Heart left ventricle (tissue), 16 donors: ENCODE measurements around the gene FOXRED1. TPM values are rescaled to one million over a fixed set of nuclear protein-coding genes. Genes with fewer than 3 reads are reported as not detected.

Experiments
- ATAC-seq, 4 donors: fragments of 200-7000 bp; cut with Tn5 transposase; one replicate each; pipeline ENCODE4 v1.9.1; 2020 to 2022; ENCODE audit warnings: moderate library complexity in 4 of 4, mild to moderate bottlenecking in 3 of 4, moderate number of reproducible peaks in 1 of 4
- DNase-seq, 5 donors: peaks; one replicate each; pipeline ENCODE4 v3.0.0-alpha.2; 2020
- H3K27ac ChIP-seq, 12 donors: fragments of 200-600 bp; sonication (generic) in 4 of 12; one replicate each; pipeline versions ENCODE4 v1.5.0 to v1.8.0; 2016 to 2022; ENCODE audit warnings: mild to moderate bottlenecking in 2 of 12
- H3K27me3 ChIP-seq, 9 donors: fragments of 200-600 bp; sonication (generic) in 2 of 9; one replicate each; pipeline versions ENCODE4 v1.5.1 to v1.8.0; 2016 to 2022; ENCODE audit warnings: mild to moderate bottlenecking in 3 of 9
- H3K36me3 ChIP-seq, 9 donors: fragments of 200-600 bp; sonication (generic) in 2 of 9; one replicate each; pipeline versions ENCODE4 v1.5.0 to v1.8.0; 2018 to 2022; ENCODE audit warnings: mild to moderate bottlenecking in 2 of 9
- H3K4me1 ChIP-seq, 12 donors: fragments of 200-600 bp; sonication (generic) in 4 of 12; one replicate each; pipeline versions ENCODE4 v1.5.0 to v1.8.0; 2016 to 2022; ENCODE audit warnings: mild to moderate bottlenecking in 3 of 12
- H3K4me3 ChIP-seq, 12 donors: fragments of 200-600 bp; sonication (generic) in 4 of 12; one replicate each; pipeline versions ENCODE4 v1.5.0 to v1.8.0; 2017 to 2022; ENCODE audit warnings: mild to moderate bottlenecking in 9 of 12, moderate library complexity in 4 of 12
- H3K9me3 ChIP-seq, 12 donors: fragments of 200-600 bp; sonication (generic) in 4 of 12; one replicate each; pipeline versions ENCODE4 v1.5.0 to v1.8.0; 2016 to 2022; ENCODE audit warnings: mild to moderate bottlenecking in 1 of 12
- CTCF ChIP-seq, 12 donors: fragments of 200-600 bp; sonication (generic) in 4 of 12; IDR thresholded peaks; one replicate each; pipeline versions ENCODE4 v1.5.0 to v1.8.0; 2018 to 2022; ENCODE audit warnings: antibody characterized with exemption in 12 of 12, mild to moderate bottlenecking in 5 of 12
- POLR2A ChIP-seq, 2 donors: fragments of 450-650 bp; IDR thresholded peaks; one replicate each; pipeline ENCODE4 v1.6.1; 2017; ENCODE audit warnings: antibody characterized with exemption in 2 of 2, mild to moderate bottlenecking in 2 of 2, moderate library complexity in 2 of 2
- WGBS, 4 donors: extraction: QIAGEN DNeasy Blood & Tissue Kit in 2 of 4; methylation state at CpG; one replicate each; pipeline versions ENCODE4 v1.1.5 to v1.1.7; 2013 to 2018; 5-methylcytosine and 5-hydroxymethylcytosine counted together
- intact Hi-C, 10 donors: fragments of 100-400 bp; cut with DNase I; formaldehyde crosslinking; loops; one replicate each; pipeline versions ENCODE4 v1.11.1 to v1.14.2; 2022
- polyA plus RNA-seq, 2 donors: library from polyadenylated mRNA; stranded (reverse); fragments of 200-250 nt; gene quantifications; one replicate each; pipeline ENCODE4 v1.2.3, GENCODE V29; 2013
- total RNA-seq, 9 donors: library from RNA; depleted of rRNA in 2 of 9; stranded (reverse); fragments of >200 nt in 2 of 9; fragmentation: NEBNext Ultra II Directional in 3 of 9; extraction: Animal tissue kit (Norgen Biotek cat#: 25700) in 3 of 9; gene quantifications; one replicate each; pipeline versions ENCODE4 v1.1.0 to v1.2.4, GENCODE V29; 2016 to 2023
- donor health status: ischemic (EF 13 %, LVEDD 7.1; RV severe dilation, severe dysfunction).
- donor health status: healthy with polysubstance abuse.
- donor health status: DM: no; HTN: yes; CAD: no.
- donor health status: DM: no; HTN: no; CAD: no.
- donor health status: ischemic (EF 25% LVEDD 6.9; RV normal size, moderate dysfunction).
- donor health status: ischemic (EF 25% LVEDD 5.7; RV mildly dilated, moderate dysfunction).
- donor health status: healthy.
- donor health status: DM: yes; HTN: yes; CAD: no.
- donor health status: ischemic (EF 35%, LVEDD 5.7; RV mildly dilated, moderate dysfunction).
- donor health status: nonischemic (EF 11% LVEDD 7.7; RV severe dilation, severe dysfunction).
- donor health status: DM: yes; HTN: yes; CAD: no.
- donor health status: PGD.
- donor health status: ischemic (EF 29% LVEDD 5.4; RV normal size, mild dysfunction).
- donor health status: nonischemic (EF 23%, LVEDD 6.1; RV moderate dilation, normal function).

FOXRED1 gene
- total and polyA plus RNA-seq, 11 donors, result 22.0 to 49.1 (median 32.2) TPM

- WGBS, 4 donors, result 92 to 98% (median 93%) methylated on average over 2 of the region's 2 CpGs
- peaks cover 0 to 19% (median 0%) of the 10 kb centered on the region in 12 donors for H3K4me1 ChIP-seq
- no peak for ATAC-seq
These were observed 11.2 kb upstream of the FOXRED1 start for GRCh38 chr11:126257764-126258163.

GRCh38 chr11:126262216-126262615 is 6.7 kb upstream of the FOXRED1 start:
- H3K27me3 ChIP-seq, result no peaks in the 10 kb centered on the region
- 88 to 95% (median 94%) methylated on average over 6 of the region's 6 CpGs for WGBS, 4 donors
- H3K9me3 ChIP-seq, result no peaks in the 10 kb centered on the region
- intact Hi-C loops, result loop anchor here in 3 of 10 donors (10.0 kb wide), 2 partner anchors 47 to 637 kb away; partner anchors contain the start of genes FAM118B (in 2 of the 3), RPUSD4 (in 2 of the 3) and CHEK1 (in 1 of the 3)
- no peak overlapping the region for H3K4me3 ChIP-seq
- ATAC-seq (no peak), DNase-seq (no peak)
- peaks cover 2 to 94% (median 82%) of the 10 kb centered on the region in 9 donors for H3K36me3 ChIP-seq
- H3K27ac ChIP-seq, result no peak overlapping the region
- TF ChIP-seq CTCF (IDR thresholded peaks at IDR 0.05), result no peak
- no peak for TF ChIP-seq POLR2A (IDR thresholded peaks at IDR 0.05)
- peaks cover 0 to 12% (median under 1%) of the 10 kb centered on the region in 12 donors for H3K4me1 ChIP-seq

More at GRCh38 chr11:126257764-126258163, 11.2 kb upstream of the FOXRED1 start:
- Histone ChIP-seq H3K27ac (no peak overlapping the region), H3K27me3 (no peaks in the 10 kb centered on the region), H3K36me3 (peaks cover 0 to 92% (median 78%) of the 10 kb centered on the region in 9 donors), H3K9me3 (no peaks in the 10 kb centered on the region), H3K4me3 (no peak overlapping the region)
- intact Hi-C loops, result no loop called here
- no peak for DNase-seq
- TF ChIP-seq POLR2A (IDR thresholded peaks at IDR 0.05) (no peak), CTCF (IDR thresholded peaks at IDR 0.05) (no peak)

- Histone ChIP-seq H3K27ac (no peak overlapping the region), H3K27me3 (no peaks in the 10 kb centered on the region), H3K36me3 (peaks cover 2 to 85% (median 73%) of the 10 kb centered on the region in 9 donors), H3K4me3 (no peak overlapping the region), H3K4me1 (peaks cover 0 to 21% (median 8%) of the 10 kb centered on the region in 12 donors), H3K9me3 (no peaks in the 10 kb centered on the region)
- TF ChIP-seq POLR2A (IDR thresholded peaks at IDR 0.05) (no peak), CTCF (IDR thresholded peaks at IDR 0.05) (no peak)
- intact Hi-C loops, result loop anchor here in 3 of 10 donors (10.0 kb wide), 2 partner anchors 49 to 639 kb away; partner anchors contain the start of genes FAM118B (in 2 of the 3), RPUSD4 (in 2 of the 3) and CHEK1 (in 1 of the 3)
- ATAC-seq, result no peak
- whole genome bisulfite sequencing, 4 donors, result 89 to 93% (median 90%) methylated on average over 6 of the region's 6 CpGs
- no peak for DNase-seq
These were observed 5.5 kb upstream of the FOXRED1 start for GRCh38 chr11:126263489-126263888.

DNA sequence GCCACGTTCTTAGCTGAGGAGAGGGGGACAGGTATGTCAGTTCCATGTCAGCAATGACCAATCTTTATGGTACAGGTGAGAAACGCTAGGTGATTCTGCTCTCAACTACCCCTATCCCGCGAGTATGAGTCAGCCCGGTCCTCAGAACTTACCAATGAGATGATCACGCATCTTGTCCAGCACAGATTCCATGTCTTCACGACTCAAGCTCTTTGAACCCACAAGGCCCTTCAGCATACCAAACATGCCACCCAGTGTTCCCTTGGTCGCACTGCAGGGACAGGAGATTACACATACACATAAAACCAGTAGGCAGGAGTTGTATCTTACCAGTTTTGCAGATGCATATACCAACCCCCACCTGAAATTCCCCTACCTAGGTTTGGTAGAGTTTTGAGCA is 3.1 kb upstream of the FOXRED1 start:
- WGBS, 4 donors, result 65 to 80% (median 74%) methylated on average over 8 of the region's 8 CpGs
- DNase-seq, result no peak
- H3K4me3 ChIP-seq, result no peak overlapping the region
- TF ChIP-seq POLR2A (IDR thresholded peaks at IDR 0.05) (no peak), CTCF (IDR thresholded peaks at IDR 0.05) (peak in 1 of 12 donors; percentile 2)
- no peak for ATAC-seq
- H3K9me3 ChIP-seq, result no peaks in the 10 kb centered on the region
- H3K4me1 ChIP-seq, result peaks cover 0 to 27% (median 15%) of the 10 kb centered on the region in 12 donors
- H3K27ac ChIP-seq, result no peak overlapping the region
- H3K27me3 ChIP-seq, result no peaks in the 10 kb centered on the region
- intact Hi-C loops, result loop anchor here (2.0 to 10.0 kb wide), 6 partner anchors 51 to 641 kb away; partner anchors contain the start of genes FAM118B (in 7 of the 10), RPUSD4 (in 7 of the 10), CDON (in 1 of the 10) and CHEK1 (in 1 of the 10)
- H3K36me3 ChIP-seq, result peaks cover 2 to 68% (median 64%) of the 10 kb centered on the region in 9 donors
